Stimulated activated CD4-positive, alpha-beta T cell treated with anti-CD3 and anti-CD28 coated beads, Interleukin-1b, Interleukin-23, amount 100 ng/mL, for 1 hour (primary cell): ENCODE results near the gene SPTBN1.

Experiments used
- DNase-seq, 2 donors: peaks; one replicate each; pipeline ENCODE4 v3.0.0-alpha.2; 2020; ENCODE audit warnings: low read depth in 2 of 2

The SPTBN1 gene

DNA sequence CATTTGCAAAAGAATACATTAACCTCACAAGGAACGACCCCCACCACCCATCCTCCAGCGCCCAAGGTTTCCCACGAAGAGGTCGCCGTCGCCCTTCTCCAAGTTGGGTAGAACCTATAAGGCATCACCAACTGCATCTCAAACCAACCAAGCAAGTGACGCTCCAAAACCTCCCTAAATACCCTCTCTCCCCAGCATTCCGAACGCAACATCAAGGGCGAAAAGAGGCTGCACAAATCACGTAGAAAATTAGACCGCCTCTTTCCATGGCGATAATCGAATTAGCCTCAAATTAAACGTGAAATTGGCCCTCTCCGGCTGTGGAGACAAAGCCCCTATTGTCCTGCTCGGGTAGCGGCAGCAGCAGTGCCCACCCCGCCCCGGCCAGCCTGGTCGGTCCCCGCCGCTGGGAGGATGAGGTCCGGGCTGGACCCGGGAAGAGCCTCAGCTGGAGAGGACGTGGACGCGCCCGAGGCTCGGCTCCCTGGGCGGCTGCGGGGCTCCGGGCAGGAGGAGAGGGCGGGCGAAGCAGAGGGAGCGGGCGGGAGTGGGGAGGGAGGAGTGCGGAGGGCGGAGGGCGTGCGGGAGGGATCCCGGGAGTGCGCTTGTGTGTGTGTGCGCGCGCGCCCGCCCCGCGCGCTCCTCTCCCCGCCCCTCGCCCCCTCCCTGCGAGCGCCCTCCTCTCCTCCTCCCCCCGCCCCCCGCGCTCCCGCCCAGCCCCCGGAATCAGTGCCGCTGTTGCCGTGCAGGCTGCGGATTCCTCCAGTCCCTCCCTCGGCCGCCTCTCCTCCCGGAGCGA, at the start of gene SPTBN1:
SPTBN1 (plus strand) TSS at position 765 of the 799 bp plus-strand sequence. CDS start 70,092 bp downstream, outside the sequence.
- no peak for DNase-seq

DNA sequence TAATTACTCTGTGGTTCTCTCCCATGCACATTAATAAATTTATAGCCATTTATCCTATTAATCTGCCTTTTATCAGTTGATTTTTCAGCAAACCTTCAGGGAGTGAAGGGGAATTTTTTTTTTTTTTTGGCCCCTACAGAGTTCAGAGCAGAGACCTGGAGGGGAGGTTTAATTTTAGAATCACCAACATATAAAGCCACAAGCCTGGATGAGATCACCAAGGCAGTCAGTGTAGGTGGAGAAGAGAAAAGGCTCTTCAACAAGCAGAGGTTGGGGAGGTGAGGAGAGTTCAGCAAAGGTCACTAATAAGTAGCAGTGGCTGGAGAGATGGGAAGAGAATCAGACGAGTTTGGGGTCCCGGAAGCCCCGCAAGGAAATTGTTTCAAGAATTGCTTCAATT, 48.4 kb upstream of the SPTBN1 start:
- no peak for DNase-seq

GRCh38 chr2:54408288-54408687, 47.8 kb upstream of the SPTBN1 start:
- DNase-seq, result no peak

- no peak for DNase-seq
Measured at GRCh38 chr2:54409752-54410151, 46.4 kb upstream of the SPTBN1 start.

DNA sequence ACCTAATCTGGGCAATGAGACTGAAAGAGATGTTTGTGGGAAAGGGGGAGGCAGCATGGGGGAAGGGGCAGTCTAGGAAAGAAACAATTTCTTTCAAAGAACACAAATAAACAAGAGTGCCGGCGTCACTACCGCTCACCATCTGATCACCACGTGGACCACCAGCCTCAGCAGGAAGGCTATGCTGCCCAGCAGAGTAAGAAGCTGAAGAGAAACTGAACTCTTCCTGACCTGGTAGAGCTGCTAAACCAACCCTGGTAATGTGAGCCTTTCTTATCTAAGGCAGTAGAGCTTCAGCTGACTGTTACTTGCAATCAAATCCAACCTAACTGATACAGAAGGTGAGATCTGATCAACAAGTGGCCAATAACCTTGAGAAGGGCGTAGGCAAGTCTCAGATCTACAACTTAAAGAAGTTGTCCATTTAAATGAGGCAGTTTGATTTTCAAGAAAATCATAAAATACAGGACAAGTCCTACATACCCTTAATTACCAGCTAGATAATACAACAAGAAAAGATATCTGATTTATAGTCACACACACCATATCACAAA, 44.2 kb upstream of the SPTBN1 start:
- no peak for DNase-seq

DNA sequence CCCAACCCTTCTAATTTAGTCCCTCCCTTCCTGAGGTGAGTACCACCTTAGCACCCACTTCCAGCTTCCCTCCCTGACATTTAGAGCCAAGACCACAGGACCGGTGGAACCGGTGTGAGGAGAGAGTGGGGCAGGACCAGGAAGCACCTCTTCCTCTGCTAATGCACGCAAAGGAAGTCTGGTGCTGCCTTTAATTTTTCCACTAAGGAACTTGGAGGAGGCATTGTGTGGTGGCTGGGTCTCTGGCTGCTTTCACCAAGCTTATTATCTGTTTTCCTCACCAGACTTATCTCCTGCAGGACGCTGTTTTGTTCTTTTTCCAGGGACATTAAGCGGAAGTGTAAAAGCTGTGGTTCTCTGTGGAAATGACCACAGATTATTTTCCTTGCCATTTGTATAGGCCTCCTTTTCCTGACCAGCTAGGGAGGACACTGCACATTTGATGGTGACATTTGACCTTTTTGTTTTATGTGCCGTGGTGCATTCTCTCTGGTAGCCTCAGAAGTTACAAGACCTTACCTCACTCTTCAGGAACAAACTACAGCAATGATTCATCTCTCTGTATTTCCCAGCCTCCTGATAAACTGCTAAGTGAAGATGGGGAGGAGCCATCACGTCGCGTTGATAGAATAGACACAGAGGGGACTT, 39.8 kb upstream of the SPTBN1 start:
- no peak for DNase-seq

GRCh38 chr2:54416938-54417337, 39.2 kb upstream of the SPTBN1 start:
- no peak for DNase-seq

DNA sequence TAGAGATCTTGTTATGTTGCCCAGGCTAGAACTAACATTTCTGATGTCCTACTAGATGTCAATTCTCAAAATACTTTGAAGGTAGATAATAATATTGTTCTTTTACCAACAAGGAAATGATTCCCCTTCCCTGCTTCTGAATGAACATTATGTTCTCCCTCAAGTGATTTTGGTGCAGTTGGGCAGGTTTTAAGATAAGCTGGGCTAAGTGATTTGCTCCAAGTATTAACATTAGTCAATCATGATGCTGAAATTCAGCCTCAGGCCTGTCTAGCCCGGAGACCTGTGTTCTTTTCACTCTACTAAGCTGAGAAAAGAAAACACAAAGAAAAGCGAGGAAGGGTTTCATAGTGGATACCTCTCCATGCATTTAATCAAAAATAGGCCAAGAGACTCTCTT, 38.5 kb upstream of the SPTBN1 start:
- no peak for DNase-seq

DNA sequence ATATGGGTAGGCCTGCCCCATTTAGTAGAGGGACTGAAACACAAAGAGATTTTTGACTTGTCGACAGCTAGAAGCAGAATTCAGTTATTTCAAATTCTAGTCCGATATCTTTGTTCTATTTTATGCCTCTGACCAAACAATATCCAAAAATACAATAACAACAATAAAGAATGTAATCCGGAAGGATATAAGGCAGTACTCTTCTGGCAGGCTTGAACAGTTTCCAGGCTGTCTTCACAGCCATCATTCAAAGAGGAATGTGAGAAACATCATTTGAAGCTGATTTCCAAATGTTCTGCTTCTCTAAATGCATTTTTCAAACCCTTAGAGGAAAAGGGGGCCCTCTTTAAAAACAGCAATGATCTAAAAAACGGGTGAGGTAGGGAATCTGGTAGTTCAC, 36.7 kb upstream of the SPTBN1 start:
- DNase-seq, result no peak

DNA sequence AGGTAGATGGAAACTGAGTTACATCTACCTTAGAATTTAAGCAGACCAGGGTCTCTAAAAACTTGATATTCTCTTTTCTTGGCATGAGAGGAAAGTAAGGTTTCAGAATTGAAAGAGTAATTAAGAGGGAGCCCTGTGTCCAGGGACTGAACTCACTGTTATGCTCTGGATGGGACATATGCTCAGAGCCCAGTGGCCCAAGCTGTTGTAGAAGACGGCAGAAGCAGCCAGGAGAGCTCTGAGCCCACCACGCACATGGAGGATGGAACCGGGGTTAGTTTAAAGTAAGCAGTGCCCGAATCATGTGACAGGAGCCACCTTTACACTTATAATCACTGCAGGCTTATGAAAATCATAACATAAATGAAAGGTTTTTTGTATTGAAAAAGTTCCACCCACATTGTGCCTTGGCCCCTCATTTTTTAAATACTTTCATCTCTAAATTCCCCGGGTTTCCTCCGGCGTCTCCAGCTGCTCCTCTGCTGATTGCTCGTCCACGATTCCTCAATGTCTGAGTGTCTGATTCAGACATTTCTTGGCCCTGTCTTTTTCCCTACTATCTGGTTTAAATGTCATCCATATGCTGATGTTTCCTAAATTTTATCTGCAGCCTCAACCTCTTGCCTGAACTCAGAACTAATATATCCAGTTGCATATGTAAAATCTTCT, 36.1 kb upstream of the SPTBN1 start:
- DNase-seq, result no peak

DNA sequence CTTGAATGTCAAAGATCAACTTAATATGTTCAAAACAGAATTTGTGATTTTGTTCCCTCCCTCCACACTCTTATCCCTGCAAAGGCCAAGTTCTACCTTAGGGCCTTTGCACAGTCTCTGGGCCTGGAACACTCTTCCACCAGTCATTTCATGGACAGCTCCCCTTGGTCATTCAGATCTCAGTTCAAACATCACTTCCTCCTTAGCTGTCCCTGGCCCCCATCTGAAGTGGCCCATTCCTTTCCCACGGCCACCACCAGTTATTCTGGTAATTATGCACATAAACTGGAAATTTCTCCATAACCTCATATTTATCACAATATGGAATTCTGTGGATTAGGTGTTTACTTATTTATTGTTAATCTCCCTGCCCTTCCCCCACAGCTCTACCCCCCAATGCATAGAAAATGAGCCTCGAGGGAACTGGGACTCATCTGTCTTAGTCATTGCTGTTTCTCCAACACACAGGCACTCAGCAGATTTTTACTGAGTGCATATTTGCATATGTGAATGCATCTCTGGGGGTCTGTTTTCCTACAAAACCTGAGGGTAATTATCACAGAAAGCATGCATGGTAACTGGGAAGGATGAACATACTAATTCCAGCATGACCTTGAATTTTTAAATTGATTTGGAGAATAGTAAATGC, 35.5 kb upstream of the SPTBN1 start:
- DNase-seq, result no peak

DNA sequence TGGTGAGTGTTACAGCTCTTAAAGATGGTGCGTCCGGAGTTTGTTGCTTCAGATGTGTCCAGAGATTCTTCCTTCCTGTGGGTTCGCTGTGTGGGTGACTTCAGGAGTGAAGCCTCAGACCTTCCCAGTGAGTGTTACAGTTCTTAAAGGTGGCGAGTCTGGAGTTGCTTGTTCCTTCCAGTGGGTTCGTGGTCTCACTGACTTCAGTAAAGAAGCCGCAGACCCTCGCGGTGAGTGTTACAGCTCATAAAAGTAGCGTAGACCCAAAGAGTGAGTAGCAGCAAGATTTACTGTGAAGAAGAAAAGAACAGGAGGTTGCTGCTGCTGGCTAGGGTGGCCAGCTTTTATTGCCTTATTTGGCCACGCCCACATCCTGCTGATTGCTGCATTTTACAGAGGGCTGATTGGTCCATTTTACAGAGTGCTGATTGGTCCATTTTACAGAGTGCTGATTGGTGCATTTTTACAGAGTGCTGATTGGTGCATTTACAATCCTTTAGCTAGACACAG, 34.0 kb upstream of the SPTBN1 start:
- DNase-seq, result peak in 1 of 2 donors; percentile 0

DNA sequence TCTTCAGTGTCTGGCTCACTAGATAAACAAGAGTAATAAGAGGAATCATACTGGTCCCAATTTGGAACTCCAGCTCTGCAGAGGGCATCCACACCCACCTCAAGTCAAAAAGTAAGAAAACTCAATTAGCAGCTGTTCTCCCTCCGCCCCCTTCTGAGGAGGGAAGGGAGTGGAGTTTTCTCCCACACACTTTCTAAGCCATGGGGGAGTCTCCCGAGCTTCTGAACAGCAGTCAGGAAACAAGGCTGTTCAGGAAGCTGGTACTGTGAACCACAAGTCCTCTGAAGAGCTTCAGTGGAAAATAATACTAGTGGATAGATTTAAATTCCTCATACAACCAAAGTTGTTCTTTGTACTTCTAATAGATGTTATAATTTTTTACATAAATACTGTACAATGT, 32.9 kb upstream of the SPTBN1 start:
- DNase-seq, result no peak

DNA sequence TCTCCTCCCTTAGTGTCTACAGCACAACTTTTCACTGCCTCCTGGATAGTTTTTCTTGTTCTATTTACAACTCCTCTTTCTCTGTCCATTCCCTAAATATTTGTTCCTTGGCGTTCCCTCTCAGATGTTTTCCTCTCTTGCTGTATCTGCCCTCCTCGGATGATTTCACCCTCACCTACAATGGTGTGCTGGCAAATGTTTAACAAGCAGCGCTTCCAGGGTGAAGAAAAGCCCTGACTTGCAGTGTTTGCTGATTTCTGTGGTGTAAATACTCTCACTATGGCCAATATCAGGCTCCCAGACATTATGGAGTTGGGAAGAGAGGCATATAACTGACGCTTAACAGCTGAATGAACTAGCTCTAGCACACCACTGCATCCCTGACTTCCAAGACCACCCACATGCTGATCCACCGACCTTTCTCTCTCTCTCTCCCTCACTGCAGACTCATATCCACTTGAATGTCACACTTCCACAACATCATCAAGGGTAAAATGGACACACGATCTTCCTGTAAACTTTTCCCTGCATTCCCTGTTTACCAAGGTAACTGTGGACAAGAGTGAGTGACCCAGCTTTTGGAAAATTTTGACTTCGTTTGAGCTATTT, 31.5 kb upstream of the SPTBN1 start:
- DNase-seq, result no peak

- DNase-seq, result no peak
Measured at GRCh38 chr2:54428108-54428831, 27.9 kb upstream of the SPTBN1 start.

DNA sequence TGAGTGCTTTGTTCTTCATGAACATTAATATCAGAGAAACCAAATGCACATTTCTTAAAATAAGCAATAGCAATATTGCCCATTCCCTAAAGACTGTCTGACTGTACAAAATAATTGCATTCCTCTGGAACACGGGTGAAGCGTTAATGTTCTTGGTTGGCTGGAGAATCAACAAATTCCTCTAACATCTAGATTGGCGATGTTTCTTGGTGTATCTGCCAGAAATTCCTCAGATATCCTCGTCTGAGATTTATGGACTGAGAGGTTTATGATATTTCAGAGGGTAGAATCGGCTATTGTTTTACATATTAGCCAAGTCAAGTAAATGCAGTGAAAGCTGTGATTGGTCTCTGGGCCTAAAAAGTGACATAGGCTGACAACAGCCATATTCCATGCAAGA, 27.1 kb upstream of the SPTBN1 start:
- no peak for DNase-seq

- no peak for DNase-seq
Measured at GRCh38 chr2:54429811-54430551, 26.1 kb upstream of the SPTBN1 start.

DNA sequence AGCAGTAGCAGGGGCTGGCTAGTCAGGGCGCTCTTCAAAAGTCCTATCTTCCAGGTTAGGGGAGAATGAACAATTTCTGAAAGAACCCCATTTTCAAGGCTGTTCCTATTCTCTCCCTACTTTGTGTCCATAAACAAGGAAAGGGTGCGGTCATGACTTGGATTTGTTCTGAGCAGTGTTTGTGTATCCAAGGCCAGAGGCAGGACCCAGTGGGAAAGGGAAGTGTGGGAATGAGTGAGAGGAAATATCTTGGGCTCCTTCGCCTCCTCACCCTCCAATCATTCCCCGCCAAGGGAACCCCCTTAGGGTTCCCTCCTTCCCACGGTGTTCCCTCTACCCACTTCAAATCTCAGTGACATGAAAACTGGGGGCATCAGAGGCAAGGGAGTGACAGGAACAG, 25.5 kb upstream of the SPTBN1 start:
- no peak for DNase-seq

DNA sequence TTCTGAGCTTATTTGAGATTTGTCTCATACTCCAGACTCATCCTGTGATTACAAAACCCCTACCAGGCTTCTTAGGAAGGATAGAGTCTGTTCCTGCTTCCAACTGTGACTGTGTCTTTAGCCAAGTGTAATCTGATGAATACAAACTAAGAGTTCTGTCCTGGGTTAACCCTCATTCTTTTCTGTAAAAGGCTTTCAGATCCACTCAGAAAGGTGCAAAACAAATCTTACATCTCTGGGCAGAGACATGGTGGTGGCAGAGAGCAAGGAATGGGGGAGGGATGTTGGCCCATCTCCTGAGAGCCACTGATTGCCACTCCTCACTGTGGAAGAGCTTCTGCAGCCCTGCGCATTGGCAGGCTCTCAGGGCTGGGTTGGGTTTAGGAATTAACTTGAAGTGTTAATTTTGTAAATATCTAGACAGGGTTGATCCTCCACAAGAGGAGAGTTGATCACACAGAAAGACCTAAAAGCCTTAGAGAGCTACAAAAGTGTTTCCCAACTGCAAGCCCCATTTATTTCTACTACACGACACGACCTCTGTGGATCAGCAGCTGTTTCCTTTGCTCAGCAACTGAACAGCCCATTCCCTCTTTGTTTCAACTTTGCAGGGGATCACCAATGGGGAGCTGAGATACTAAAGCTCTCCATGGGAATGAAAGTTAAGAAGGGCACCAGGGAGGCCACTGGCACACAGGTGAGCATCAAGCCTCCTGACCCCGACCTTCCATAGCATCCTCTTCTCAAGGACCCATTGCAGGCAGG, 23.7 kb upstream of the SPTBN1 start:
- DNase-seq, result no peak
